Adrenal gland (tissue), 12 donors: Measurements from ENCODE around the gene MARCHF10. TPM values are rescaled to one million over a fixed set of nuclear protein-coding genes. Genes with fewer than 3 reads are reported as not detected.
"Not testable (repeated sequence)": the region's sequence is repeated elsewhere in the genome, so short reads cannot be mapped to it uniquely, and the experiment has no call there.

Experiments used
- DNase-seq, 7 donors: peaks; one replicate each; pipeline ENCODE4 v3.0.0-alpha.2; 2019 to 2020
- H3K27ac ChIP-seq, 5 donors: fragments of 200-600 bp; sonication (generic) in 4 of 5; 1 replicate in 3 of 5; 2 replicates in 2 of 5; pipeline versions ENCODE4 v1.5.1 to v1.8.0; 2016 to 2020; ENCODE audit warnings: mild to moderate bottlenecking in 1 of 5
- H3K27me3 ChIP-seq: fragments of 200-600 bp; 2 replicates; pipeline ENCODE4 v1.8.0; 2021
- H3K36me3 ChIP-seq, 2 donors: fragments of 200-600 bp; replicated peaks in 1 of 2; 1 replicate in 1 of 2; 2 replicates in 1 of 2; pipeline versions ENCODE4 v1.5.1 to v1.8.0; 2018 to 2022
- H3K4me1 ChIP-seq, 2 donors: fragments of 200-600 bp; replicated peaks in 1 of 2; 1 replicate in 1 of 2; 2 replicates in 1 of 2; pipeline versions ENCODE4 v1.5.1 to v1.8.0; 2018 to 2021
- H3K4me3 ChIP-seq, 4 donors: fragments of 200-600 bp; sonication (generic) in 3 of 4; one replicate each; pipeline ENCODE4 v1.5.1; 2016 to 2018
- H3K9me3 ChIP-seq, 3 donors: fragments of 200-600 bp; sonication (generic) in 1 of 3; replicated peaks in 1 of 3; 1 replicate in 2 of 3; 2 replicates in 1 of 3; pipeline versions ENCODE4 v1.5.1 to v1.8.0; 2016 to 2021
- POLR2A ChIP-seq, 2 donors: fragments of 450-650 bp; IDR thresholded peaks; one replicate each; pipeline ENCODE4 v1.6.1; 2017; ENCODE audit warnings: antibody characterized with exemption in 2 of 2, mild to moderate bottlenecking in 2 of 2, moderate library complexity in 1 of 2
- WGBS, 4 donors: extraction: QIAGEN DNeasy Blood & Tissue Kit in 2 of 4; methylation state at CpG; one replicate each; pipeline versions ENCODE4 v1.1.5 to v1.1.7; 2013 to 2017; 5-methylcytosine and 5-hydroxymethylcytosine counted together
- intact Hi-C, 2 donors: fragments of 100-400 bp; cut with DNase I; formaldehyde crosslinking; loops; one replicate each; pipeline versions ENCODE4 v1.14.1 to v1.15.0; 2022 to 2023
- polyA plus RNA-seq, 3 donors: library from polyadenylated mRNA; stranded (reverse); fragments of 200-250 nt in 2 of 3; fragments of 350-450 nt in 1 of 3; fragmentation: Illumina TruSeq in 1 of 3; extraction: RNeasy Lipid Tissue Mini Kit (QIAGEN cat#74804) in 1 of 3; gene quantifications; one replicate each; pipeline ENCODE4 v1.2.3, GENCODE V29; 2013 to 2014
- total RNA-seq, 9 donors: library from RNA; depleted of rRNA in 4 of 9; stranded (reverse); fragments of >200 nt in 4 of 9; fragments of 120-200 nt in 1 of 9; fragmentation: NEBNext Ultra II Directional in 1 of 9; extraction: Animal tissue kit (Norgen Biotek cat#: 25700) in 1 of 9; gene quantifications; one replicate each; pipeline versions ENCODE4 v1.1.0 to v1.2.4, GENCODE V29; 2013 to 2023
- TF ChIP-seq, protein P1 (sequence below), 6 experiments: fragments of 450-650 bp in 4 of 6; fragments of 200-600 bp in 2 of 6; sonication (generic) in 1 of 6; IDR thresholded peaks; 1 replicate in 5 of 6; 2 replicates in 1 of 6; pipeline versions ENCODE4 v1.5.1 to v1.8.0; 2016 to 2021; ENCODE audit warnings: antibody characterized with exemption in 6 of 6, mild to moderate bottlenecking in 2 of 6, moderate library complexity in 1 of 6
- donor health status: healthy with polysubstance abuse.
- donor health status: Bipolar disorder and iron deficiency.
- donor health status: DM: yes; HTN: yes; CAD: no.
- donor health status: DM: no; HTN: no; CAD: no.
- donor health status: DM: no; HTN: no; CAD: no.
- donor health status: DM: yes; HTN: yes; CAD: no.

MARCHF10 gene
- total and polyA plus RNA-seq, 12 donors = 0.31 to 0.64 (median 0.43) TPM; not detected in 8

DNA sequence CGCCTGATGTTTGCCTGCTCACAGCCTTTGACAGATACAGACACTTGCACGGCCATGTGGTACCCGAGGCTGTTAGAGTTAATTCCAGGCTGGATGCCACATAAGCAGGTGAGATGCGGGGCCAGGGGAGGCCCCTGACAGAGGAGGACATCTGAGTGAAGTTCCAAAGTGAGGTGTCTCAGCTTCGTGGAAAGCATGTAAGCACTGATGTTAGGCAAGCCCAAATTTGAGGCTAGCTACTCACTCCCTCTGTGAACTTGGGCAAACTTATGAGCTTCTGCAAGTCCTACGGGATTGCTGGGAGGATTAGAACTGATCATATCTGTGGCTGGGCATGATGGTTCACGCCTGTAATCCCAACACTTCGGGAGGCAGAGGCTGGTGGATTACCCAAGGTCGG, 39.3 kb upstream of the MARCHF10 start:
- WGBS, 4 donors = 79 to 89% (median 81%) methylated on average over 7 to 9 of the region's 9 CpGs
- no peaks in the 10 kb centered on the region for H3K27me3 ChIP-seq

DNA sequence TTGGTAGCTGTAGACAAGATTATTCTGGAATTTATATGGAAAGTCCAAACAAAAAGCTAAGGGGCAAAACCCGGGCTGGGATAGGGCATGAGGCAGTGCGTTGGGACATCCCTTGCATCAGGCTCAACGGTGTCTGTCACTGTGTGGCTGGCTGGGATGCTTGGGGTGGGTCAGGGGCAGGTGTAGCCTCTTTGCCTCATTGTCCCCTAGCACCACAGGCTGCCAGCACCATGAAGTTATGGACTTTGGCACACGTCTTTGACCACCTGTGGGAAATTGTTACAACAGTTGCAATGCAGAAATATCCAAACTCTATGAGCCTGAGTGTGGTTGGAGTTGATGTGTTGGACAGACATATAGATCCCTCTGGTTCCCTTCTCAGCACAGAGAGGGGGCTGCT, 32.8 kb upstream of the MARCHF10 start:
- TF ChIP-seq, protein P1, sequence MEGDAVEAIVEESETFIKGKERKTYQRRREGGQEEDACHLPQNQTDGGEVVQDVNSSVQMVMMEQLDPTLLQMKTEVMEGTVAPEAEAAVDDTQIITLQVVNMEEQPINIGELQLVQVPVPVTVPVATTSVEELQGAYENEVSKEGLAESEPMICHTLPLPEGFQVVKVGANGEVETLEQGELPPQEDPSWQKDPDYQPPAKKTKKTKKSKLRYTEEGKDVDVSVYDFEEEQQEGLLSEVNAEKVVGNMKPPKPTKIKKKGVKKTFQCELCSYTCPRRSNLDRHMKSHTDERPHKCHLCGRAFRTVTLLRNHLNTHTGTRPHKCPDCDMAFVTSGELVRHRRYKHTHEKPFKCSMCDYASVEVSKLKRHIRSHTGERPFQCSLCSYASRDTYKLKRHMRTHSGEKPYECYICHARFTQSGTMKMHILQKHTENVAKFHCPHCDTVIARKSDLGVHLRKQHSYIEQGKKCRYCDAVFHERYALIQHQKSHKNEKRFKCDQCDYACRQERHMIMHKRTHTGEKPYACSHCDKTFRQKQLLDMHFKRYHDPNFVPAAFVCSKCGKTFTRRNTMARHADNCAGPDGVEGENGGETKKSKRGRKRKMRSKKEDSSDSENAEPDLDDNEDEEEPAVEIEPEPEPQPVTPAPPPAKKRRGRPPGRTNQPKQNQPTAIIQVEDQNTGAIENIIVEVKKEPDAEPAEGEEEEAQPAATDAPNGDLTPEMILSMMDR (IDR thresholded peaks at IDR 0.05) = no peak
- TF ChIP-seq POLR2A (IDR thresholded peaks at IDR 0.05) = no peak
- Histone ChIP-seq H3K27me3 (no peaks in the 10 kb centered on the region), H3K9me3 (no peaks in the 10 kb centered on the region), H3K27ac (no peak overlapping the region), H3K4me1 (no peaks in the 10 kb centered on the region), H3K4me3 (no peak overlapping the region), H3K36me3 (no peaks in the 10 kb centered on the region)
- WGBS, 4 donors = 78 to 91% (median 84%) methylated on average over 2 to 4 of the region's 4 CpGs
- peak in 1 of 7 donors; percentile 24 for DNase-seq
- intact Hi-C loops = no loop called here

More for the DNA sequence above, 39.3 kb upstream of the MARCHF10 start:
- Histone ChIP-seq H3K4me3 (no peak overlapping the region), H3K27ac (no peak overlapping the region), H3K4me1 (no peaks in the 10 kb centered on the region), H3K9me3 (no peaks in the 10 kb centered on the region), H3K36me3 (no peaks in the 10 kb centered on the region)
- DNase-seq = peak in 1 of 7 donors; percentile 28
- TF ChIP-seq, protein P1 (IDR thresholded peaks at IDR 0.05) = no peak
- TF ChIP-seq POLR2A (IDR thresholded peaks at IDR 0.05) = no peak
- intact Hi-C loops = no loop called here

DNA sequence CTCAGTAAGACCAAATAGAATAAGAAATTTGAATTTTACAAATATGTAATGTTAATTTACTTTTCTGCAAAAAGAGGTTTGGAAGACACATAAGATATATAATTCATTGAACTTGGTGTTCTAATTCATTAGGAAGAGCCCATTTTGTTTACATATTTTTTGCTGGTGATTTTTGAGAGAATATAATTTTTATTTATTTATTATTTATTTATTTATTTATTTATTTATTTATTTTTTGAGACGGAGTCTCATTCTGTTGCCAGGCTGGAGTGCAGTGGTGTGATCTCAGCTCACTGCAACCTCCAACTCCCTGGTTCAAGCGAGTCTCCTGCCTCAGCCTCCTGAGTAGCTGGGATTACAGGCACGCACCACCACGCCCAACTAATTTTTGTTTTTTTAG, 25.7 kb upstream of the MARCHF10 start:
- H3K4me1 ChIP-seq, H3K36me3 ChIP-seq, intact Hi-C loops, H3K27me3 ChIP-seq, H3K4me3 ChIP-seq, H3K27ac ChIP-seq, H3K9me3 ChIP-seq: not testable (repeated sequence)
- 92 to 99% (median 94%) methylated on average over 4 of the region's 4 CpGs for WGBS, 4 donors
- peak in 1 of 7 donors; percentile 9 for DNase-seq

DNA sequence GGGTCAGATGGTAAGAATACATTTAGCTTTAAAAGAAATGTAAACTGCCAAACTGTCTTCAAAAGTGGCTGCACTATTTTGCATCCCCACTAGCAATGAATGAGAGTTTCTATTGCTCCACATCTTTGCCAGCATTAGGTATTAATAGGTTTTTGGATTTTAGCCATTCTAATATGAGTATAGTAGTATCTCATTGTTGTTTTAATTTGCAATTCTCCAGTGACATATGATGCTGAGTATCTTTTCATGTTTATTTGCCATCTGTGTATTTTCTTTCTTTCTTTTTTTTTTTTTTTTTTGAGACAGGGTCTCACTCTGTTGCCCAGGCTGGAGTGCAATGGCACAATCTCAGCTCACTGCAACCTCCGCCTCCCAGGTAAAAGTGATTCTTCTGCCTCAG, 24.3 kb upstream of the MARCHF10 start:
- no peaks in the 10 kb centered on the region for H3K36me3 ChIP-seq
- no peak overlapping the region for H3K27ac ChIP-seq
- intact Hi-C loops = no loop called here
- TF ChIP-seq, protein P1 (IDR thresholded peaks at IDR 0.05) = no peak
- no peak for TF ChIP-seq POLR2A (IDR thresholded peaks at IDR 0.05)
- H3K9me3 ChIP-seq = no peaks in the 10 kb centered on the region
- no peaks in the 10 kb centered on the region for H3K27me3 ChIP-seq
- whole genome bisulfite sequencing, 4 donors = 92 to 100% (median 97%) methylated on average over 1 of the region's 1 CpG
- no peak overlapping the region for H3K4me3 ChIP-seq
- DNase-seq = no peak
- H3K4me1 ChIP-seq = peaks cover 0 to 8% of the 10 kb centered on the region in 2 donors

DNA sequence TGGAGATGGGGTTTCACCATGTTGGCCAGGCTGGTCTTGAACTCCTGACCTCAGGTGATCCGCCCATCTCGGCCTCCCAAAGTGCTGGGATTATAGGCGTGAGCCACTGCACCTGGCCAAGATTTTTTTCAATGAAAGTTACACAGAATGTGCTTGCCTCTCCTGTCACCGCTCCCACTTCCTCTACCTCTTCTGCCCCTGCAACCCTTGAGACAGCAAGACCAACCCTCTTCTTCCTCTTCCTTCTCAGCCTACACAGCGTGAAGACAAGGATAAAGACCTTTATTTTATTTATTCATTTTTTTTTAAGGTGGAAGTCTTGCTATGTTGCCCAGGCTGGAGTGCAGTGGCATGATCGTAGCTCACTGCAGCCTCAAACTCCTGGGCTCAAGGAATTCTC, 23.0 kb upstream of the MARCHF10 start:
- peaks cover 0 to 12% of the 10 kb centered on the region in 2 donors for H3K4me1 ChIP-seq
- 71 to 87% (median 82%) methylated on average over 6 of the region's 6 CpGs for WGBS, 4 donors
- H3K4me3 ChIP-seq, H3K9me3 ChIP-seq, DNase-seq, intact Hi-C loops, H3K27ac ChIP-seq, H3K27me3 ChIP-seq, H3K36me3 ChIP-seq: not testable (repeated sequence)
